NCI-H226 (cell line): ENCODE data around the gene GABBR2.

ENCODE experiments used
- DNase-seq: peaks from one replicate; pipeline ENCODE4 v3.0.0-alpha.2; 2015

Gene GABBR2

DNA sequence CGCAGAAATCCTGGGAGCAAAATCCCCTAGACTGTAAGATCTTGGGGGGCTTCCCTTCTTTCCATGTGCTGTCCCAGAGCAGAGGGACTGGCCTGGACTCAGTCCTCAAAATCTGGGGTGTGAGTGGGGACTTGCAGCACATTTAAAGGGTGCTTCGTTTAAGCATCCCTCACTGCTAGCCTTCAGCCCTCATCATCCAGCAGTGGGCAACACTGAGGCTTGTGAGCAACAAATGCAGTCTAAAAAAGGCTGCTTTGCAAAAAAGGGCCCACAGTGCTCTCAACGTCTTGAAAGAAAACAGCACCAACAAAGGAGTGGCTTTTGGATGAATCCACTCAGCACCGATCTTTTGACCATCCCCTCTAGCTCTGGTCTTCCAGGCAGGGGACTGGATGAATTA is 325.0 kb downstream of the GABBR2 start:
- DNase-seq: no peak

DNA sequence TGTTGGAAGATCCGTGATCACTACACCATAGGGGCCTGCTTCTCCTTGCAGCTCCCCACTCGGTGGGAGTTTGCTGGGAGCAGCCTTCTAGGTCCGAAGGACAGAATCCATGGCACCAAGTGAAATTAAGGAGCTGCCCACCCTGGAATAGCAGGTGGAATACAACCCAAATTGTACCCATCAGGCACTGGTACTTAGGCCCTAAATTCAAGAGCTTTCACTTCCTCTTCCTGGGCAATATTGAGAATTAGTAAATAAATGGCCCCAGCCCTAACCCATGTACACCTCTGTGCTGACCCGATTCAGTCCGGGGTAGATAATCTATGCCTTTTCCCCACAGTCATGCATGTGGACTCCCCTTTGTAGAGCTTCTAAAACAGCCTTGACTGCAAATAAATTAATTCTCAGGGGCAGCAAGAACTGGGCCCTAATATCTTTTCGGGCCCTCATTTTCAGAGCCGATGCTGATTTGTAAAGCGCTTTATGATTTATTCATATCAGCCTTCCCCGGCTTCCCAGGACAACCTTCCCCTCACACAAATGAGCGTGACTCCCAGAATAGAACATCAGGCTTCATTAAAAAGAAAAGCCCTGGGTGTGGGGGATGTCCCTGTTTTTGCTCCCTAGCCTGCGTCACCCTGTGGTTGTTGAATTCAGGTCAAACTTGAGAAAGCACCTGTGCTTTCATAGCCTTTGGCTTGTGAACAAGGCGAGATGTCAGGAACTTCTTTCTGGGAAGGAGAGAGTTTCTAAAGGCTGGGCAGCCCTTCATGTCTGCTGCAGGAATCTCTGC is 327.2 kb downstream of the GABBR2 start:
- DNase-seq: no peak

DNA sequence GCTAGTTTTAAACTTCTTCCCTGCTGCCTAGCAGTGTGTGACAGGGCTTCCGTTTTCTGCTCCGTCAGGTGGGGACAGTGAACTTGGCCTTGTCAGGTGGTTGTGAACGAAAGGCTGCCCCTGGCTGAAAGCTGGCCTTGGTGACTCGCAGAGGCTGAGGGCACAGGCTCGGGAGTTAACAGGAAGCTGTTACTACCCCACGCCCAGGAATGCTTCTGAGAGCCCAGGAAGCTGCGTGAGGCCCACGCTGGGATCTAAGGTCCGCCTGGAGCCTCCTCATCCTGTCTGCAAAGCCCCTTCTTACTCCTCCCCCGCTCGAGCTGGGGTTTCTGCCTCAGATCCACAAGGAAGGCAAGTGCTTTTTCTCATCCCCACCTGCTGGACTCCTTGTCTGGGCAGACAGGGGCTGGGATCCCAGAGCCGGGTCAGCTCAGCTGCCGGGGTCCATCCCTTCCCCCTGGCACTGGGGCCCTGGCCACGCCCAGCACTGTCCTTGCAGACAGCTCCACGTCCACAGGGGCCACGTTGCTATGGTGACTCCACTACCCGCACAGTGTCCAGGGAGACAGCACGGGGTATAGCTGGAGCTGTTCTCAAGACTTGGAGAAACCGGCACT is 328.6 kb downstream of the GABBR2 start:
- peak; percentile 51 for DNase-seq

DNA sequence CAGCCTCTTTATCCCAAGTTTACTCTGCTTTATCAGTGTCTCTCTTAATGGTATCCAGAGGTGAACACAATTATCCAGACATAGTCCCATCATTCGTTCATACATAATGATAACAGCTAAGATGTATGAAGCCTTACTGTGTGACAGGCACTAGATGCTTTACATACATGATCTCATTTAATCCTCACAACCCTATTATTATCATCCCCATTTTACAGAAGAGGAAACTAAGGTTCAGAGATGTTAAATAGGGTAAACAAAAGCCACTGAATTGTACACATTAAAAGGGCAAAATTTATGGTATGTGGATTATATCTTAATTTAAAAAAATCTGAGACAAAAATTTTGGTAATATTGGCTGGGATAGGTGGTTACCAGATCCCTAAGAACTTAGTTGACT is 329.2 kb downstream of the GABBR2 start:
- DNase-seq: no peak

DNA sequence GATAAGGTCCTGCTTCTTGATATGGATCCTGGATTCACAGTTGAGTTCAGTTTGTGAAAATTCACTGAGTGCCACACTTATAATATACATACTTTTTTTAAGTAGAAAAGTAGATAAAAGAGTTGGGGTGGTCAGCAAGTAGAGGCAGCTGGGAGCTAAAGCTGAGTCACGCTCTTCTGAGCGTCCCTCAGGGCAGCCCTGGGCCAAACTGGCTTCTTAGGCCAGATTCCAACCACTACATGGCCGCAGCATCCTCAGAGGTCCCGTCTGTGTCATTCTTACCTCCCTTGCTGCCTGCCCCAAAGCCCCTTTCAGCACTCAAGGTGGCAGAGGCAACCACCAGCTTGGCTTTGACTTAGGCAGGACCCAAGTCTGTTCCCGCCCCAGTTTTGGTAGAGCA is 329.9 kb downstream of the GABBR2 start:
- no peak for DNase-seq

DNA sequence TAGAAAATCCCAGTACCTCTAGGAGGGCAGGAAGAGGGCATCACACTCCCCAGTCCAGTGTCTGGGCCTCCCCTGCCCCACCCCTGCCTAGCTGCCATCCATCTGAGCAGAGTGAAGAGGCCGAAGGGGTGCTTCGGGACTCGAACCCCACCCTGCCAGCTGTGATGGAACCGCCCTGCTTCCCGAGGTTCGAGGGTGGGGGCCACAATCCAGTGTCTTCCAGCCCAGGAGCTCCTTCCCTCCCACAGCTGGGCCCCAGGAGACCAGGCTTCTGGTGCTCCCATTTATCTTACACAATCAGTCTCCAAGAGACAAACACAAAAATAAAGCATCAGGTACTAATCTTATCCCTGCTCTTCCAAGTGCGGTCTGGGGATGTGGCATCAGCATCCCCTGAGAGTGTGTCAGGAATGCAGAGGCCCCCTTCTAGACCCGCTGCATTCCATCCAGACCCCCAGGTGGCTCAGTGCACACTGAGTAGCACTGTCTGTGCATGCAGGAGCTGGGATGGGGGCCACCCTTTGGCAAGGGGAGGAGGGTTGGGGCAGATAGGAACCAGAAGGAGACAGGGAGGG is 330.4 kb downstream of the GABBR2 start:
- no peak for DNase-seq

DNA sequence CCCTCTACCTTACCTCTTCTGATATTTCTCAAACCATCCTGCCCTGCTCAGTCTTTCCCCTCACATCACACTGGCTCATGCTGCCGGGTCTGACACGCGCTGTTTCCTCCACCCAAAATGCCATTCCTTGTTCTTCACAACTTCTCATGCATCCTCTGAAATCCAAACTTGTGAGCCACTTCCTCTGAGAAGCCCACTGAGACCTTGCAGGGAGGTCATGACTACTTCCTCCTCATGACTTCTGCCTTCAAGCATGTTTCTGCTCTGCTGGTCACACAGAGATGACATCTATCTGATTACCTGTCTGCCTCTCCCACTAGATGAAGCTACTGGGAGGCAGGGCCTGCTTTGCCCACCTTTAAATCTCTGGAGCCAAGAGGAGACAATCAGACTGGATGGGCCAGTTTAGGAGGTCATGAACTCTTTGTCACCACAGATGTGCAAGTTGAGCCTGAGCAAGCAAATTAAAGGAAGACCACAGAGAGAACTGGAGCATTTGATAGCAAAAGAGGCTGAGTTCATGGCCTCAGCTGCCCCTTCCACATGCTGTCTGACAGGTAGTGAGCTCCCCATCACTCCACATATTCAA is 333.5 kb downstream of the GABBR2 start:
- DNase-seq: peak; percentile 71

DNA sequence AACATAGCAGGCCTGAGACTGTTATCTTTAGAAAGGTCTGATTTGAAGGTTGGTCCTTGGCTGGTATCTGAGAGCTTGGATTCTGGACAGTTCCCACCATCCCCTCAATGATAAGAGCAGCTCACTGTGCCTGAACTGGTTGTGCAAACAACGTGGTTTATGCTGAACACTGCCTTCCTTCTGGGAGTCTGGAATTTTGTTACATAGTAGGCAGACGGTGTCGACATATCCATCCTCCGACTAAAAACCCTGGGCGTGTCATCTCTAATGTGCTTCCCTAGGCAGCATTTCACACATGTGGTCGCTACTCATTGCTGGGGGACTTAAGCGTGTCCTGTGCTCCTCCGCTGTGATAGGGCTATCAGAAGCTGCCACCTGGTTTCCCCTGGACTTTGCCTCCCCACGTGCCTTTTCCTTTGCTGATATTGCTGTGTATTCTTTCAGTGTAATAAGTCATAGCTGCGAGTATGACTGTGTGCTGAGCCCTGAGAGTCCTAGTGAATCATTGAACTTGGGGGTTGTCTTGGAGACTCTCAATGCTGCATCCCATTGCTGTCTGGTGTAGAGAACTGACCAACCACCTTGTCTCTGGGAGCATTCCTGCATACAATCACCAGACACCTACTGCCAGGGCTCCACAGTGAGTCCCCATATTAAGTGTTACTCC is 334.2 kb downstream of the GABBR2 start:
- DNase-seq: peak; percentile 88

DNA sequence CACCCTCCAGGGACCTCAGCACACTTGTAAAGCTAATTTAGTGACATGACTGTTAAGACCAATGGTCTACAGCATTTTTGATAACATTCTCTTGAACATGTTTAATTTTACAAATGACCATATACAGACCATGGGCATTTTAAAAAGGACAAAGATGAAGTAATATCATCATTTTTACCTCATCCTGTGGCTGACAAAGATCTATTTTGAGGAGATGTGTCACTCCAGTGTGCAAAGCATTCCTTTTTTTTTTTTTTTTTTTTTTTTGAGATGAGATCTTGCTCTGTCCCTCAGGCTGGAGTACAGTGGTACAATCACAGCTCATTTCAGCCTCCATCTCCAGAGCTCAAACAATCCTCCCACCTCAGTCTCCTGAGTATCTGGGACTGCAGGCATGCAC is 335.1 kb downstream of the GABBR2 start:
- DNase-seq: no peak

DNA sequence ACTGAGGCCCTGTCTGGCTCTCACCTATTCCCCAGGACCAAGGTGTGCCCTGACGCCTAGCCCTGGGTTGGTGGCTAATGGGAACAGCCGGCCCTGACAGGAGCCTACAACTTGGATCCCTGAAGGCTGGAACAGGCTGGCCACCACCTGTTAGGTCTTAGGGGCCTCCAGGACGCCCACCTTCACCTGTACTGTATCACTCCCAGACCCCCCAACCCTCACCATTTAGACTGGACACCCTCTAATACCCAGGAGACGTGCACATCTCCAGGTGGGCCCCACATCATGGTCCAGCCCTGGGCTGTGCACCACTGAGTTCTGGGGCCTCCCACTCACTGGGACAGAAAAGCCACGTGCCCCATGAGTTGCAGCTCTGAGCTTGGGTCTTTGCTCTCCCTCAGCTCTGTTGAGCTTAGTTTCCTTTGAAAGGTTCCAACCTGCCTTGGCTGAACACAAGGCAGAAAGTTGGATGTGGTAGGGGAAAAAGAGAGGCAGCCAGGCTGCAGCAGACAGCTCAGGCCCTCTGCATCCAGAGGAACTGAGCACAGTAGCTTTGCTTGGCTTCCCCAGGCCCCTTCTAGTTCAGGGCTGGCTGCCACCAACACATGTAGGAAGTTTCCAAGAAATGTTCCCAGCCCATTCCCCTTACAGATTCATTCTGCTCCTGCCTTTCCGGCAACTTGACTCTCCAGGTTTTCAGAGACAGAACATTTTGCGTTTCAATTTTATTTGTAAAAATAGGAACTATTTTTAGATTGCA is 336.5 kb downstream of the GABBR2 start:
- no peak for DNase-seq

DNA sequence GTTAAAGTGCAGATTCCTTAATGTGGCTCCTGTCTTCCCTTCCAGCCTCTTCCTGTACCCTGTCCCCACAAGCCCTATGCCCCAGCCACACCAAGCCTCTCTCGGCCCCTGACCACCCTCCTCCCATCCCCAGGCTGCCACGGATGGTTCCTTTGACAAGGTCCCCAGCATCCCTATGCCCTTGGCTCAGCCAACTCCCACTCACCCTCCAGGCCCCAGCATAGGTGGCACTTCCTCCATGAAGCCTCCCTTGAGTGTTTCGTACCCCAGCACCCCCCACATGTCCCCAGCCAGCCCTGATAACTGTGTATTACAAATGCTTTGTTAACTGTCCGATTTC is 337.8 kb downstream of the GABBR2 start:
- DNase-seq: no peak

DNA sequence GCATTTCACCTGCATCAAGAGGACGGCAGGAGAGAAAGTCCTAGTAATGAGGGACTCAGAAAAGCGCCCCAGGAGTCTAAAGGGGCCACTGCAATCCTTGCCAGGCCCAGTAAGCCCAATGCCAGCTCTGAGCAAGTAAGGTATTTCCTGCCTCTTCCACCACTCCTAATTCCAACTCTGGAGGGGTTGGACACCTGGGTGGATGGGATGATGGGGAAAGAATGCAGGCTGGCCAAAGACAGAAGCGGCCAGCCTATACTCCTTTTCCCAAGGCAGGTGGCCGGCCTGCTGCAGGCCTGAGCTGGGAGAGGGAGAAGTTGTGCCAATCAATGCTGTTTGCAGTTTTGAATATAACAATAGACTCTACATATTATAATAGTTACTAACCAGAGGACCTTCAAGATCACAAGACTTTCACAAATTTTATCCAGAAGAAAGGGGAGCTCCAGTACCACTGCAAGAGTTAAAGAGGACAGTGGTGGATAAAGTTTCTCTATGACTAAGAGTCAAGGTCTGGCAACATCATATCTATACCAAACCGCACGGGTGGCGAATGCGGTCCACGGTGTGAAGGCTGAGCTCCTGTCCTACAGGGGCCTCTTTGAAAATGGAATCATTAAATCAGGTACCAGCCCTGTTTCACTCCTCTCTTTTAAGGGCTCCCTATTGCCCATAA is 338.3 kb downstream of the GABBR2 start:
- no peak for DNase-seq

DNA sequence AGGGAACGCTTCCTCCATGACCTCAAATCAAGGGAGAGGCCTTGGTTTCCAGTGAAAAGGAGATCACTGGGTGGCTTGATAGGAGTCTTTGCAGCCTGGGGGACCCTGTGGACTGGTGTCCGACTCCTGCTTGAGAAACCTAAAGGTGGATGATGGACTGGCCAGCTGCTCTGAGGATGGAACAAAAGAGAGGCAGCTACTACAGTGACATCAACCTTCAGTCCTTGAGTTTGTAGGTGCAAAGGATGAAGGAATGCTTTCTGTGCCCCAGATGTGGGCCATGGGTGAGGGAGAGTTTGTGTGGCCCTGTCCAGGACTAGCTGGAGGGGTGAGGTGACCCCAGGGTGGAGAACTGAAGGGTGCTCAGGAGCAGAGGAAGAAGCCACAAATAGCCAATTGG is 338.8 kb downstream of the GABBR2 start:
- no peak for DNase-seq

DNA sequence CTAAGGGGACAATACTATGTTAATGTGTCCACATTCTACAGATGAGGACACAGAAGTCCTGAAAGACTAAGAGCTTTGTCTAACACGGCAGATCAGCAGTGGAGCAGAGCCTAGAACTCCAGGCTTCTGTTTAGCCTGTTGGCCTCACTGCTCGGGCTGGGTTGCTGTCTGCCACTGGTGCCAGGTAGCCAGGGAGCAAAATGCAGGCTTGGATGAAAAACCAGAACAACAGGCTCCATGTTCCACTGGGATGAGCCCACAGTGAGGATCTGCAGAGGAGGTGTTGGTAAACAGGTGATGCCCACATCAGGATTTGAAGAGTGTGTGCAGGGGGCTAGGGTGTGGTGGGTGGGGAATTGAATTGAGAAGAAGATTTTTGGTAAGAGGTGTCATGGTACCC is 339.3 kb downstream of the GABBR2 start:
- DNase-seq: no peak

DNA sequence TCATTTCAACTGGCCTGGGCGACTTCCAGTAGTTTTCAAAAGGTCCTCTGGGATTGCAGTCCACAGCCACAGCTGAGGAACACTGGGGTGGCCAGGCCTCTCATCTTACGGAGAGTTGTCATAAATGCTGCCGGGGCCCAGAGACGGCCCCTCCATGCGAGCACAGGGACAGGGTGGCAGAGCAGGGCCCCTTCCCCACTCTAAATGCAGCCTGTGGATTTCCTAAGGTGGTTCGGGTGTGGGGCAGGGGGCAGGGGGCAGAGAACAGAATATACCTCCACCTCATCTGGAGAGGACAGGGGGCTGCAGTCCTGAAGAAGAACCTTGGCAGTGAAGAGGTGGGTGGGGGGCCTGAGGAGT is 339.7 kb downstream of the GABBR2 start:
- no peak for DNase-seq

DNA sequence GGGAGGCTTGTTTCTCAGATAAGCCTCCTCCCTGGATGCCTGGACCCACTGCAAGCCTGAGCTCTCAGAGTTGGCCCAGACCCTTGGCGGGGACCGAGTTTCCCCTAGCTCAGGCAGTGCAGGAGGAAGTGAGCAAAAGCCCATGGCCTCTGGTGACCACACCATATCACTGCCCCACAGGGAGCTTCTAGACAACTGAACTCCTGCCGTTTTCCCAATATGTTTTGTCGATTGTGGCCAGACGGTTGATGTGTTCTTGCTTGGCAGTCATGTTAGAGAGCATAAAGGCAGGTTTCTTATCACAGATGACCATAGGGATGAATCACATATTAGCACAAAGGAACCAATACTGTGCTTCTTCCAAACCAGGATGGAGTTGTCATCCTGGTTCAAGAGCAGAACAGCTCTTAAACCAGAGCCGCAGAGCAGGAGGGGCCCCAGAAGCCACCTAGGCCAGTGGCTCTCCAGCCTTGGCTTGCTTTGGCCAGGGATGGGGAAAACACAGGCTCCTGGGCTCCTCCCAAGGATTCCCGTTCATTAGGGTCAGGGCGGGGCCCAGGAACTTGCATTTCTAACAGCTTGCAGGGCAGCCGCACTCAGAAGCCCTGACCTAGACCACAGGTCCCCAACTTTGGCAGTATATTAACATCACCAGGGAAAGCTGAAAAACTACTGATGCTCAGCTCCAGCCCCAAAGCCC is 340.2 kb downstream of the GABBR2 start:
- DNase-seq: no peak

DNA sequence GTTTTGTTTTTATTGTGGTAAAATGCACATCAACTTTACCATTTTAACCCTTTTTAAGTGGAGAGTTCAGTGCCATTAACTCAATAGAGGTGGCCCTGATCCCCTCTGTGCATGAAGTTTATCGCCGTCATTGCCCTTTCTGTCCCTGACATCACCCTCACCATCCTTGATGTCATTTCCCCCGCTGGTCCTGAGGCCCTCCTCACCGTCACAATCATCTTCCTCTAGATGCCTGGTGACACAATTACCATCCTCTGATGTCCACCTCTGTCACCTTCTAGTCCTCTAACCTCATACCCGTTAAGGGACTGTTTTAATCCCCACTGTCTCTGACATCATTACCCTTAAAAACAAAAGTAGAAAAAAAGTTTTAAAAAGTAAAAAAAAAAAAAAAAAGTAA is 340.8 kb downstream of the GABBR2 start:
- DNase-seq: no peak

DNA sequence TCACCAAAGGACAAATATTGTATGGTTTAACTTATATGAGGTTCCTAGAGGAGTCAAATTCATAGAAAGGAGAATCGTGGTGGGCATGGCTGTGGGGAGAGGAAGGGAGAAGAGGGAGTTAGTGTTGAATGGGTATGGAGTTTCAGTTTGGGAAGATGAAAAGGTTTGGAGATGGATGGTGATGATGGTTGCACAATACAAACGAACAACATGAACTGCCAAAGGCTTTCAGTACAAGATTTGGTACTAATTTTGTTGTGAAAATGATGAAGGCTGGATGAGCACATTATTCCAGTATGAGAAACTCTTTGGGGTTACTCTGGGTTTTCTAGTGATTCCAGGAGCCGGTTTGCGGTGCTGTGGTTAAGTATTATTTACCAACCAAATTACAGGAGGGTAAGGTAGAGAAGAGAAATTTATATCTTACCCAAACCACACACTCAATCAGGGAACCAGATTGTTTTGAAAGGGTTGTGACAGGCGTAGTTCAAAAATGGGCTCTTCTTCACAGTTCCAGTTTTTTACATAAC is 341.3 kb downstream of the GABBR2 start:
- DNase-seq: no peak

DNA sequence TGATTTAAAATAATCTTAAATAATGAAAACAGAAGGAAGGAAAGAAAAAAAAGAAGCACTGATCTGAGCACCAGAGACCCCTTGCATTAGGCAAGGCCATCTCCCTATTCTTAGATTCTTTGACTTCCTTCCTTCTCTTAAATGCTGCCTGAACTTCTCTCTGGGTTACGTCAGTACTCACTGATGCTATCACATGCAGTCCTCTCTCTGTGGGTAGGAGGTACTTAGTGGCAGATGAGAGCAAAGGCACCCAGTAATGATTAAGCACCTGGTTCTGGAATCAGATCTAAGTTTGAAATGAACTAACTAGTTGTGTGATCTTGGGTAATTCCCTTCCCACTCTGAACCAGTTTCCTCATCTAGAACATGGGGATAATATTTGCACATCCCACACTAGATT is 343.0 kb downstream of the GABBR2 start:
- no peak for DNase-seq

DNA sequence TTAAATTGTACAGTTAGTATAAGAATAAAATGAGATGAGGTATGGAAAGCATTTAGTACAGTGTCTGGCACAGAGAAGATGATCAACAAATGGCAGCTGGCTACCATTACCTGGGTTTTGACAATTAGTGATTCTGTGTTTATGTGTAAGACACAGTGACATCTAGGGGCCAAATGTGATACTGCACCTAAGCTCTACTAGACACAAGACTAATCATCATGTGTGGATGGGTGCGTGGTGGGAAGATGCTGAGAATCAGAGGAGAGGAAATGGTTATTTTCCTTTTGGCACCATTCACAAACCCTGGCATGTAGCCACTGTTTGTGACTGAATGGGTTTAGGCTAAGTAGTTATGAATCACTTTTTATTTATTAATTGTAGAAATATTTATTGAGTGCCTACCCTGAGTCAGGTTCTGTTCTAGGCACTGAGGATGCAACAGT is 343.5 kb downstream of the GABBR2 start:
- no peak for DNase-seq

DNA sequence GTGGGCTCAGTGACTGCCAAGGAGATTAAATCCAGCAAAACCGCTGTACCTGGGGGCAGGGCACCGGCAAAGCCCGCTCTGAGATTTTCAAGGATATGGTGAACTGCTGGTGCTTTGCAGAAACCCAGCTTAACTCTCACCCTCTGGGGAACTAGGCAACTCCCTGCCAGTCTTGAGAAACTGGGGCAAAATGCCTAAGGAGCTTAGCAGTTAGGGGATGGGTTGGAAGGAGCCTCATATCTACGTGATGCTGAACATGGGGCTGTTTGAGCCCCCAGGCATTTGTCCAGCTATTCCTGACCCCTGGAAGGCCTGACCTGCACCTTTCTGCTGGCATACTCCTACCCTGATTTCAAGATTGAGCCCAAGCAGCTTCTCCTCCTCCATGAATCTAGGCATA is 344.6 kb downstream of the GABBR2 start:
- no peak for DNase-seq
